ENCODE measurements around the gene GJB3.
A peak's percentile ranks its signal among the peaks of the same experiment; 100 is the strongest.

GJB3 gene

GRCh38 chr1:34781844-34782391 lies 904 bp downstream of the GJB3 start:
- no peak for DNase-seq
- in situ Hi-C loops (cut with MboI; ENCODE audit: low pct_unique_long_range_greater_than_20kb, low sequenced_read_pairs): no loop called here

GRCh38 chr1:34784751-34785221 lies 3.8 kb downstream of the GJB3 start:
- peak; percentile 20 for DNase-seq
- in situ Hi-C loops (cut with MboI; ENCODE audit: low pct_unique_long_range_greater_than_20kb, low sequenced_read_pairs): no loop called here

- in situ Hi-C loops (cut with MboI; ENCODE audit: low pct_unique_long_range_greater_than_20kb, low sequenced_read_pairs): no loop called here
- no peak for DNase-seq
These were observed 4.3 kb downstream of the GJB3 start for GRCh38 chr1:34785231-34785874.

GRCh38 chr1:34785875-34786470 lies 5.0 kb downstream of the GJB3 start:
- in situ Hi-C loops (cut with MboI; ENCODE audit: low pct_unique_long_range_greater_than_20kb, low sequenced_read_pairs): no loop called here
- no peak for DNase-seq

GRCh38 chr1:34786521-34787325 lies 5.7 kb downstream of the GJB3 start:
- DNase-seq: peak; percentile 69
- in situ Hi-C loops (cut with MboI; ENCODE audit: low pct_unique_long_range_greater_than_20kb, low sequenced_read_pairs): no loop called here

GRCh38 chr1:34787461-34788420 lies 6.7 kb downstream of the GJB3 start:
- peak; percentile 39 for DNase-seq
- in situ Hi-C loops (cut with MboI; ENCODE audit: low pct_unique_long_range_greater_than_20kb, low sequenced_read_pairs): no loop called here

- in situ Hi-C loops (cut with MboI; ENCODE audit: low pct_unique_long_range_greater_than_20kb, low sequenced_read_pairs): no loop called here
- DNase-seq: no peak
These were observed 10.0 kb downstream of the GJB3 start for GRCh38 chr1:34790985-34791384.

GRCh38 chr1:34792424-34792823 lies 11.4 kb downstream of the GJB3 start:
- in situ Hi-C loops (cut with MboI; ENCODE audit: low pct_unique_long_range_greater_than_20kb, low sequenced_read_pairs): no loop called here
- DNase-seq: no peak

- in situ Hi-C loops (cut with MboI; ENCODE audit: low pct_unique_long_range_greater_than_20kb, low sequenced_read_pairs): no loop called here
- DNase-seq: no peak
These were observed 12.1 kb downstream of the GJB3 start, which contains the start of gene GJA4 for GRCh38 chr1:34792868-34793727. TSS of gene GJA4 (plus strand) at chr1:34792999. CDS start at chr1:34794214, 1,215 bp downstream.

- in situ Hi-C loops (cut with MboI; ENCODE audit: low pct_unique_long_range_greater_than_20kb, low sequenced_read_pairs): no loop called here
- DNase-seq: no peak
These were observed 13.2 kb downstream of the GJB3 start for GRCh38 chr1:34794001-34794789.

GRCh38 chr1:34794790-34795180 lies 13.8 kb downstream of the GJB3 start:
- in situ Hi-C loops (cut with MboI; ENCODE audit: low pct_unique_long_range_greater_than_20kb, low sequenced_read_pairs): no loop called here
- DNase-seq: no peak

GRCh38 chr1:34795916-34796315 lies 14.9 kb downstream of the GJB3 start:
- no peak for DNase-seq
- in situ Hi-C loops (cut with MboI; ENCODE audit: low pct_unique_long_range_greater_than_20kb, low sequenced_read_pairs): no loop called here

GRCh38 chr1:34796990-34797389 lies 16.0 kb downstream of the GJB3 start:
- in situ Hi-C loops (cut with MboI; ENCODE audit: low pct_unique_long_range_greater_than_20kb, low sequenced_read_pairs): no loop called here

GRCh38 chr1:34800214-34800613 lies 19.2 kb downstream of the GJB3 start:
- in situ Hi-C loops (cut with MboI; ENCODE audit: low pct_unique_long_range_greater_than_20kb, low sequenced_read_pairs): no loop called here
- no peak for DNase-seq

More at GRCh38 chr1:34796990-34797389, 16.0 kb downstream of the GJB3 start:
- no peak for DNase-seq

- DNase-seq: no peak
- in situ Hi-C loops (cut with MboI; ENCODE audit: low pct_unique_long_range_greater_than_20kb, low sequenced_read_pairs): no loop called here
These were observed 22.8 kb downstream of the GJB3 start for GRCh38 chr1:34803770-34804169.

- in situ Hi-C loops (cut with MboI; ENCODE audit: low pct_unique_long_range_greater_than_20kb, low sequenced_read_pairs): no loop called here
- DNase-seq: no peak
These were observed 25.4 kb downstream of the GJB3 start for GRCh38 chr1:34806396-34806795.
